ENCODE measurements around the gene TRPM7. TPM values are rescaled to one million over a fixed set of nuclear protein-coding genes. Genes with fewer than 3 reads are reported as not detected.
A peak's percentile ranks its signal among the peaks of the same experiment; 100 is the strongest.

TRPM7 gene
- total RNA-seq, 1 experiment from 2014 or later: 35.1 TPM

GRCh38 chr15:50563756-50564155 is 122.8 kb downstream of the TRPM7 start:
- no peak for DNase-seq
- WGBS (ENCODE audit: extremely low coverage, insufficient read length, low lambda C conversion rate): no CpG with 5 or more reads among the region's 4 CpGs
- Histone ChIP-seq H3K27ac (ENCODE audit: insufficient read length, low read depth, low read length) (no peak overlapping the region), H3K9ac (ENCODE audit: extremely low read depth, insufficient read length, low read length) (no peak overlapping the region), H3K4ac (ENCODE audit: low read depth, low read length) (no peak overlapping the region), H3K9me3 (ENCODE audit: control insufficient read depth, low read depth, low read length) (no peaks in the 10 kb centered on the region), H4K5ac (ENCODE audit: insufficient read length, low read depth, low read length) (no peak overlapping the region), H2BK20ac (ENCODE audit: low read depth, low read length, poor library complexity, severe bottlenecking) (no peak overlapping the region), H2AK5ac (ENCODE audit: insufficient read length, low read length) (no peak overlapping the region), H3T11ph (ENCODE audit: low read length) (no peak overlapping the region), H3K56ac (ENCODE audit: insufficient read length, low read depth, low read length) (no peak overlapping the region), H3K4me2 (ENCODE audit: insufficient read depth, insufficient read length, low read length) (no peak overlapping the region), H3K14ac (ENCODE audit: insufficient read depth, low read length) (no peak overlapping the region), H2BK15ac (ENCODE audit: low read depth, low read length) (no peak overlapping the region), H2BK12ac (ENCODE audit: insufficient read length, low read depth, low read length) (no peak overlapping the region), H3K4me1 (ENCODE audit: insufficient read depth, low read length) (no peaks in the 10 kb centered on the region), H3K18ac (ENCODE audit: insufficient read length, low read depth, low read length) (no peak overlapping the region), H4K8ac (replicated peaks; ENCODE audit: insufficient read length, low read depth, low read length) (no peak overlapping the region), H2AFZ (ENCODE audit: low read length) (no peak overlapping the region), H4K20me1 (ENCODE audit: control insufficient read depth, insufficient read depth, insufficient read length) (no peaks in the 10 kb centered on the region), H3K79me2 (ENCODE audit: insufficient read depth, low read length) (no peaks in the 10 kb centered on the region), H3K23ac (ENCODE audit: insufficient read length, low read depth, low read length) (no peak overlapping the region), H3K23me2 (ENCODE audit: insufficient read length, low read depth, low read length, poor library complexity, severe bottlenecking) (no peaks in the 10 kb centered on the region), H3K27me3 (ENCODE audit: insufficient read depth, low read length) (no peaks in the 10 kb centered on the region), H2BK5ac (ENCODE audit: insufficient read length, low read length) (no peak overlapping the region), H2BK120ac (ENCODE audit: low read depth, low read length, poor library complexity, severe bottlenecking) (no peak overlapping the region), H4K91ac (ENCODE audit: insufficient read length, low read depth, low read length) (no peak overlapping the region), H3K79me1 (ENCODE audit: insufficient read depth, low read depth, low read length, poor library complexity, severe bottlenecking) (no peaks in the 10 kb centered on the region)
- Mint-ChIP-seq H3K4me3 (no peak overlapping the region), H3K36me3 (ENCODE audit: insufficient read depth in 1 of 3, low read depth in 3 of 3) (peaks cover 7 to 44% (median 30%) of the 10 kb centered on the region in 3 experiments; a peak in 6 of 7 replicates), H3K27ac (peak overlapping the region in 1 of 3 experiments; percentile 49; a peak in 1 of 7 replicates), H3K27me3 (ENCODE audit: low read depth) (no peaks in the 10 kb centered on the region), H3K9me3 (no peaks in the 10 kb centered on the region), H3K4me1 (no peaks in the 10 kb centered on the region)
- TF ChIP-seq CTCF (conservative IDR thresholded peaks at IDR 0.05): no peak
